ENCODE measurements around the gene PRKD1.

The PRKD1 gene

GRCh38 chr14:29754134-29754533 lies 173.5 kb downstream of the PRKD1 start:
- H3K9ac ChIP-seq (ENCODE audit: low read depth, low read length) = no peak overlapping the region
- H3K27me3 ChIP-seq (ENCODE audit: insufficient read depth, low read length, poor library complexity) = no peaks in the 10 kb centered on the region
- H3K4me1 ChIP-seq (ENCODE audit: insufficient read depth, low read length) = no peaks in the 10 kb centered on the region
- TF ChIP-seq CTCF (IDR thresholded peaks at IDR 0.05; ENCODE audit: borderline replicate concordance, extremely low read depth, low read length, poor library complexity, severe bottlenecking) (no peak), EZH2 (IDR thresholded peaks at IDR 0.05; ENCODE audit: borderline replicate concordance, low read depth, low read length, severe bottlenecking) (no peak)
- H3K36me3 ChIP-seq (ENCODE audit: insufficient read depth, low read length) = no peaks in the 10 kb centered on the region
- DNase-seq (no peak), ATAC-seq (ENCODE audit: insufficient read depth, low read depth) (no peak)
- no peak overlapping the region for H3K4me3 ChIP-seq (ENCODE audit: low read depth in 1 of 2, low read length in 2 of 2)
- H4K20me1 ChIP-seq (ENCODE audit: insufficient read depth, low read length) = no peaks in the 10 kb centered on the region
- no peaks in the 10 kb centered on the region for H3K79me2 ChIP-seq (ENCODE audit: insufficient read depth, low read length)
- H3K27ac ChIP-seq (ENCODE audit: low read length) = no peak overlapping the region
- H2AFZ ChIP-seq (ENCODE audit: low read depth, low read length) = no peak overlapping the region
- no peaks in the 10 kb centered on the region for H3K9me3 ChIP-seq (ENCODE audit: insufficient read depth, low read length, severe bottlenecking)
- no peak overlapping the region for H3K4me2 ChIP-seq (ENCODE audit: insufficient read depth, low read length)

- Histone ChIP-seq H3K27ac (ENCODE audit: low read length) (no peak overlapping the region), H2AFZ (ENCODE audit: low read depth, low read length) (no peak overlapping the region), H3K4me3 (ENCODE audit: low read depth in 1 of 2, low read length in 2 of 2) (no peak overlapping the region), H3K79me2 (ENCODE audit: insufficient read depth, low read length) (no peaks in the 10 kb centered on the region), H4K20me1 (ENCODE audit: insufficient read depth, low read length) (no peaks in the 10 kb centered on the region), H3K36me3 (ENCODE audit: insufficient read depth, low read length) (no peaks in the 10 kb centered on the region), H3K4me2 (ENCODE audit: insufficient read depth, low read length) (no peak overlapping the region), H3K27me3 (ENCODE audit: insufficient read depth, low read length, poor library complexity) (no peaks in the 10 kb centered on the region), H3K4me1 (ENCODE audit: insufficient read depth, low read length) (no peaks in the 10 kb centered on the region), H3K9ac (ENCODE audit: low read depth, low read length) (no peak overlapping the region), H3K9me3 (ENCODE audit: insufficient read depth, low read length, severe bottlenecking) (no peaks in the 10 kb centered on the region)
- no peak for ATAC-seq (ENCODE audit: insufficient read depth, low read depth)
- TF ChIP-seq EZH2 (IDR thresholded peaks at IDR 0.05; ENCODE audit: borderline replicate concordance, low read depth, low read length, severe bottlenecking) = no peak
- no peak for TF ChIP-seq CTCF (IDR thresholded peaks at IDR 0.05; ENCODE audit: borderline replicate concordance, extremely low read depth, low read length, poor library complexity, severe bottlenecking)
- DNase-seq = no peak
These were observed 175.3 kb downstream of the PRKD1 start for GRCh38 chr14:29752221-29752923.

GRCh38 chr14:29749829-29750228 lies 177.8 kb downstream of the PRKD1 start:
- no peak overlapping the region for H2AFZ ChIP-seq (ENCODE audit: low read depth, low read length)
- H3K27me3 ChIP-seq (ENCODE audit: insufficient read depth, low read length, poor library complexity) = no peaks in the 10 kb centered on the region
- H3K27ac ChIP-seq (ENCODE audit: low read length) = no peak overlapping the region
- no peaks in the 10 kb centered on the region for H3K9me3 ChIP-seq (ENCODE audit: insufficient read depth, low read length, severe bottlenecking)
- H3K4me1 ChIP-seq (ENCODE audit: insufficient read depth, low read length) = no peaks in the 10 kb centered on the region
- H3K79me2 ChIP-seq (ENCODE audit: insufficient read depth, low read length) = no peaks in the 10 kb centered on the region
- no peaks in the 10 kb centered on the region for H4K20me1 ChIP-seq (ENCODE audit: insufficient read depth, low read length)
- no peak overlapping the region for H3K4me3 ChIP-seq (ENCODE audit: low read depth in 1 of 2, low read length in 2 of 2)
- ATAC-seq (ENCODE audit: insufficient read depth, low read depth) = no peak
- no peak overlapping the region for H3K4me2 ChIP-seq (ENCODE audit: insufficient read depth, low read length)
- DNase-seq = no peak
- TF ChIP-seq CTCF (IDR thresholded peaks at IDR 0.05; ENCODE audit: borderline replicate concordance, extremely low read depth, low read length, poor library complexity, severe bottlenecking) (no peak), EZH2 (IDR thresholded peaks at IDR 0.05; ENCODE audit: borderline replicate concordance, low read depth, low read length, severe bottlenecking) (no peak)
- no peak overlapping the region for H3K9ac ChIP-seq (ENCODE audit: low read depth, low read length)
- no peaks in the 10 kb centered on the region for H3K36me3 ChIP-seq (ENCODE audit: insufficient read depth, low read length)

Measured in DND-41 (cell line).